Myocyte (in vitro differentiated cells): Measurements from ENCODE around the gene TIMM10. TPM values are rescaled to one million over a fixed set of nuclear protein-coding genes. Genes with fewer than 3 reads are reported as not detected.
A peak's percentile ranks its signal among the peaks of the same experiment; 100 is the strongest.

Experiments used
- DNase-seq: peaks from one replicate; pipeline ENCODE4 v3.0.0-alpha.2; 2012; ENCODE audit warnings: low read depth
- polyA plus RNA-seq: library from polyadenylated mRNA; unstranded; fragments of >200 nt; gene quantifications from one replicate; pipeline ENCODE4 v1.2.1, GENCODE V29; 2012; ENCODE audit warnings: missing spikeins
- total RNA-seq: library from RNA; depleted of rRNA; stranded (reverse); fragments of >200 nt; gene quantifications from 2 replicates; pipeline ENCODE4 v1.2.3, GENCODE V29; 2014

Gene TIMM10, protein sequence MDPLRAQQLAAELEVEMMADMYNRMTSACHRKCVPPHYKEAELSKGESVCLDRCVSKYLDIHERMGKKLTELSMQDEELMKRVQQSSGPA
- 24.0 and 31.2 TPM in 2 replicates for total RNA-seq
- 68.2 TPM for polyA plus RNA-seq

GRCh38 chr11:57530596-57531507 is at the start of gene TIMM10:
Gene TIMM10, minus strand, starts transcription at chr11:57530754. Its CDS starts 565 bp downstream, at chr11:57530189.
- peak; percentile 97 for DNase-seq

GRCh38 chr11:57574061-57574460 is 43.5 kb upstream of the TIMM10 start:
- DNase-seq, result no peak

GRCh38 chr11:57571606-57572005 is 41.1 kb upstream of the TIMM10 start:
- no peak for DNase-seq

DNA sequence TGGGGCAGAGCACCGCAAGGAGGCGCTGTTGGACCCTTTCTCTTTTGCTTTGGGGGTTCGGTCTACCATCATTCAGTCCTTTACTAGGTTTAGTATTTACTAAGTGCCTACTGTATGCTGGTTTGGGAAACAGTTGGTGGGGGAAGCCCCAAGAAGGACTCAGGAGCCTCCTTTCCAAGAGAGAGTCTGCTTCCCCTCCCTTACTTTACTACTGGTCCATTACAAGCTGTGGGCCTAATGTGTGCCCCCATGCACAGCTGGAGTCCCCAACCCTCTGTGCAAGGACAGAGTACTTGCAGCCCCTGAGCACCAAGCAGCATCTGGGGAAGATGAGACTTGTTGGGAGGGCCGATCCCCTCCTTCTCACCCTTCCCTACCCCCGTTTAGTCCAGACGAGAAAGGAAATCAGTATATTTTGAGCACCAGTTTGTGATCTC is 37.8 kb upstream of the TIMM10 start:
- DNase-seq, result peak; percentile 86

GRCh38 chr11:57567515-57568329 is 37.2 kb upstream of the TIMM10 start, which contains the start of gene UBE2L6:
Gene UBE2L6, minus strand, starts transcription at chr11:57567672. Its CDS starts 61 bp downstream, at chr11:57567611.
- peak; percentile 63 for DNase-seq

DNA sequence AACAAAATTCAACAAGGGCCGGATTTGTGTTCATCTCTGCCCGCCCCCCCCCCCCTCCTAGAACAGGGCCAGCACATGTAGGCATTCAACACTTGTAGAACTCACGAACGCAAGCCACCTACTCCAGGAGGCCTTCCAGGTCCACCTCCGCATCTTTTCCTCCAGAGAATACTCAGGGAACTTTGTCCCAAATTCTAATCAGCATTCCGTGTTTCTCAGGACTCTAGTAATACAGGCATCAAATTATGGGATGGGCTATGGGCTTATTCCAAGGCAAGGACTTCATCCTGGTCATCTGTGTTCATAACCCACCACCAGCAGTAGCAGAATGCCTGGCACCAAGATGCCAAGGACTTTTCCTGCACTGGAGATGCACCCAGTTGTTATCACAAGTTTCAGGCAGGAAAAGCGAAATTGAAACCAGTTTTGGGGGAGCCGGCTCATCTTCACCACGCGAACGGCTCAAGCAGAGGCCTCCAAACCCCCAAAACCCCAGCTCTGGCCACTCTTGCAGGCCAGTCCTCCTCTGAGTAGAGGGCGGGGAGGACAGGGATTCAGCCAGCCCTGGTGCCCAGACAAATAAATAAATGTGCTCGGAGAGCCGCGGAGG is 36.5 kb upstream of the TIMM10 start:
- DNase-seq, result no peak

- DNase-seq, result peak; percentile 44
Measured at GRCh38 chr11:57566005-57566904, 35.7 kb upstream of the TIMM10 start.

- no peak for DNase-seq
Measured at GRCh38 chr11:57562596-57562995, 32.0 kb upstream of the TIMM10 start.

DNA sequence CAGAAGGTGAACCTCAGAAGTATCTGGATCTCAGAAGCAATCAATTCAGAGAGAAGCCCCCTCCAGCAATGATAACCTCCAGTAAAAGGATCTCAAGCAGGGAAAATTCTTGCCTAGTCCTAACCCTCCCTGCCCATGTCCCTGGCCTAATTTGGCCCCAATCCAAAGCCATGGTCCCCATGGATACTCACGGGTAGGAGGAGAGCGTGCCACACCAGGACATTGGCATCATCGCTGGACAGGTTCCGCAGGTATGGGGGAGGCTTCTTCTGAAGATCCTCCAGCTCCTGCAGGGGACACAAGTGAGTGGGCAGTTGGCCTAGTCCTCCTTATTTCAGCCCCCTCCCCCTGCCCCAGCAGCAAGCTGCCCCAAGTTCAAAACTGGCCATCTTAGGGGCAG is 29.6 kb upstream of the TIMM10 start:
- no peak for DNase-seq

DNA sequence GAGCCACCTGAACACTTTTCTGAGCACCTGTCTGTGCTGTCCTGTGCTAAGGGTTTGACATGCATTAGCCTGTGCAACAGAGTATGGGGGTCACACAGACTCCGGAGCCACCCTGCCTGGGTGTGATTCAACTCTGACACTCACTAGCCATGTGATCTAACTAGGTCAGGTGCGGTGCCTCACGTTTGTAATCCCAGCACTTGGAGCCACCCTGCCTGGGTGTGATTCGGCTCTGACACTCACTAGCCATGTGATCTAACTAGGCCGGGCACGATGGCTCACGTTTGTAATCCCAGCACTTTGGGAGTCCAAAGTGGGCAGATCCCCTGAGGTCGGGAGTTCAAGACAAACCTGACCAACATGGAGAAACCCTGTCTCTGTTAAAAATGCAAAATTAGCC is 25.5 kb upstream of the TIMM10 start:
- no peak for DNase-seq

DNA sequence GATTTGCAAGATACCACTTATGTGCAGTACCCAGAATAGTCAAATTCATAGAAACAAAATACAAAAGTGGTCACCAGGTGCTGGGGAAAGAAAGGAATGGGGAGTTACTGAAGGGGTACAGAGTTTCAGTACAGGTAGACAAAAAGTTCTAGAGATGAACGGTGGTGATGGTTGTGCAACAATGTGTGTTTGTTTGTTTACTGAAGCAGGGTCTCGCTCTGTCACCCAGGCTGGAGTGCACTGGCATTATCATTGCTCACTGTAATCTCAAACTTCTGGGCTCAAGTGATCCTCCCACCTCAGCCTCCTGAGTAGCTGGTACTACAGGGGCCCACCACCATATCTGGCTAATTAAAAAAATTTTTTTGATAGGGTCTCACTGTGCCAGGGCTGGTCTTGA is 24.8 kb upstream of the TIMM10 start:
- DNase-seq, result no peak

DNA sequence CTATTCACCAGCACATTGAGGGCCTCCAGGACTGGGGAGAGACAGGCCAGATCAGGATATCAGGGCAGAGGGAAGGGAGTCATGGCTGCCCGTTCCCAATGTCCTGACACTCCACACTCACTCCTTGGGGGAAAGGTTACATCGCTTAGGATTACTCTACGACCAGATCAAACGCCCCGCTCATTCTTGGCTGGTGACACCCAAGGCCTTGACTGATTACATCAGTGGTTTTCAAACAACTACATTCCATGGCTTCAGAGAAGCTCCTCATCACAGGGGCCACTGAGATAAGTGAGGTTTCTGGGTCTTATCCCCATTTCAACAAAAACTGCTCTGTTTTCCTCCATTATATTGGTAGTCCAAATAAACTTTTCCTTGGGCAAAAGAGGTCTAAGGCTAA is 21.9 kb upstream of the TIMM10 start:
- no peak for DNase-seq

DNA sequence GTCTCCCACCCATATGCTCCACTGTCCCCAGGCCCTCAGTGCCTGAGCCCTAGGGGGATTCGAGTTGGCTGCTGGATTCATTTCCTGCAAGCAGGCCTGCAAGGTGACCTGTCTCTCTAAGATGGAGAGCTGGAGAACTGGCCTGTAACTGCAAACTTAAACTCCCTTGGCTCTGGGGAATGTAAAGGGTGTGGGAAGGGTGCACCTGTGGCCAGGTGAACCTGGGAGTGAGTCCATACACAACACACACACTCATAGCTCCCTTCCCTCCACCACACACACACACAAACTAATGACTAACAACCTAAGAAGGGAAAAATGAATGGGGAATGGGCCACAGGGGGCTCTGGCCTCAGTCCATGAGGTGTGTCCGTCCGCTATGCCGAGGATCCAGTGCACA is 21.4 kb upstream of the TIMM10 start:
- DNase-seq, result no peak

- DNase-seq, result no peak
Measured at GRCh38 chr11:57549983-57550382, 19.4 kb upstream of the TIMM10 start.

DNA sequence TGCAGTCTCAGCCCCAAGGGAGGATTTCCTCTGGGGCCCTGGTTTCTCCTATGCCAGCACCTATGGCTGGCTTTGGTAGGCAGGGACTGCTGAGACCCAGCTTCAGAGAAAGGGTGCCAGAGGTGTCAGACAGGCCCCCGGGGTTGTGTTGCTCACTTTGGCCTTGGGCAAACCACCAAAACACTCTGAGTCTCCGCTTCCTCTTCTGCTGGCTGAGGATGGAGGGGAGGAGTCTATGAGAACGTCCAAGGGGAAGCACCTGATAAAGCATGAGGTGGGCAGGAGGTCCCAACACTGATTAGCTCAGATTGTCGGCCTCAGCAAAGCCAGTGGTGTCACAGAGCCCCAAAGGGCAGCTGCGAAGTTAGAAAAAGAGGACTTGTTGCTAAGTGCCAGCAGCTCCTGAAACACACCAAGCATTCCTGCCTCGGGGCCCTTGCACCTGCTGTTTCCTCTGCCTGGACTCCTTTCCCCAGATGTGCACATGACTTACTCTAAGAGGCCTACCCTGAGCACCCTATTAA is 17.4 kb upstream of the TIMM10 start:
- DNase-seq, result no peak

DNA sequence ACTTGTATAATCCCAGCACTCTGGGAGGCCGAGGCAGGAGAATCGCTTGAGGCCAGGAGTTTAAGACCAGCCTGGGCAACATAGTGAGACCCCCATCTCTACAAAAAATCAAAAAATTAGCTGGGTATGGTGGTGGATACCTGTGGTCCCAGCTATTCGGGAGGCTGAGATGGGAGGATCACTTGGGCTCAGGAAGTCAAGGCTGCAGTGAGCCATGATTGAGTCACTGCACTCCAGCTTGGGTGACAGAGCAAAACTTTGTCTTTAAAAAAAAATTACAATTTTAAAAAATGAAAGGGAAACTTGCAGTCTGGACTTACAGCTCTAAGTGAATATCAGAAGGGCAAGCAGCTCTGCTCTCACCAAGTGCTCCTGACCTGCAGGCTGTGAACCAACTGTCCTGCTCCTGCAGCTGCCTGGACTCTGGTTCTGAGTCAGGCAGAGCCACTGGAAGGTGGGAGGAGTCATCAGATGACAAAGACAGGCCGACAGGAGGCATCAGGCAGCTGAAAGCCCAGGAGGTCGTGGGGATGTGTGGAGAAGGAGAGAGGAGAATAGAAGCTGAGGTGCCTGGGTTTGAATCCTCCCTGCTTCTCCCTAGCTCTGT is 16.4 kb upstream of the TIMM10 start:
- DNase-seq, result peak; percentile 87

GRCh38 chr11:57546451-57546850 is 15.9 kb upstream of the TIMM10 start:
- DNase-seq, result no peak

DNA sequence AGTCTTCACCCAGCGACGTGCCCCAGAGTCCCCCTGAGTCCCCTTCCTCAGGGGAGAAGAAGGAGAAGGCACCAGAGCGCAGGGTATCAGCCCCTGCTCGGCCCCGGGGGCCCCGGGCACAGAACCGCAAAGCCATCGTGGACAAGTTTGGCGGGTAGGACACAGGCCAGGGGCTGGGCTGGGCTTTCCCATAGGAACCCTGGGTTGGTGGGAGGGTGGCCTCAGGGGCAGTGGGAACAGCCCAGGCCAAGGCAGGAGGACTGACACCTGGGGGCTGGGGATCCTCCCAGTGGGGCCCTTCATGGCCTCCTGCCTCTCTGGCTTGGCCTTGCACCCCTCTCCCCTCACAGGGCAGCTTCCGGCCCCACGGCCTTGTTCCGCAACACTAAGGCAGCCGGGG is 15.3 kb upstream of the TIMM10 start:
- no peak for DNase-seq

GRCh38 chr11:57544566-57544965 is 14.0 kb upstream of the TIMM10 start:
- no peak for DNase-seq

DNA sequence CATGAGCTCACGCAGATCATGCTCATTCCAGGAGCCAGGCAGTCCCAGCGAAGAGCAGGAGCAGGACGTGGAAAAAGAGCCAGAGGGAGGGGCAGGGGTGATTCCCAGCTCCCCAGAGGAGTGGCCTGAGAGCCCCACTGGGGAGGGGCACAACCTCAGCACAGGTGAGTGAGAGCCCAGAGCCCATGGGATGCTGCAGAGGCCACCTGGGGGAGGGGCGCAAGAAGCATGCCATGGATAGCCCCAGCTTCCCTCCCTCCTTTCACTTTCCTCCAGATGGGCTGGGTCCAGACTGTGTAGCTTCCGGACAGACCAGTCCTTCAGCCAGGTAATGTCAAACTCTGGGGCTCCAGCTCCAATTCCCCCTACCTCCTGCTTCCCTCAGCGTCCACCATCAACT is 13.0 kb upstream of the TIMM10 start:
- no peak for DNase-seq
